Fibroblast of lung (primary cell): ENCODE data around the gene C1GALT1.

Experiments
- CTCF ChIP-seq, 2 donors: IDR thresholded peaks in 1 of 2; conservative IDR thresholded peaks in 1 of 2; 1 replicate in 1 of 2; 2 replicates in 1 of 2; pipeline ENCODE4 v1.5.1; 2011 to 2012; ENCODE audit warnings: low read length in 2 of 2, control low read depth in 1 of 2, inconsistent platforms in 1 of 2, low read depth in 1 of 2, mild to moderate bottlenecking in 1 of 2
- EZH2 ChIP-seq: IDR thresholded peaks from 2 replicates; pipeline ENCODE4 v1.5.1; 2012; ENCODE audit warnings: low read length, control low read depth, mild to moderate bottlenecking; ENCODE audit errors: missing control alignments

GRCh38 chr7:7231865-7232264, 49.5 kb downstream of the C1GALT1 start:
- TF ChIP-seq CTCF (conservative IDR thresholded peaks at IDR 0.05 in 1 of 2, IDR thresholded peaks at IDR 0.05 in 1 of 2; ENCODE audit: low read depth in 1 of 2, low read length in 2 of 2) (no peak), EZH2 (no peak)
